Cardiac muscle cell (in vitro differentiated cells and primary cell): ENCODE results near the gene RARRES2. TPM values are rescaled to one million over a fixed set of nuclear protein-coding genes. Genes with fewer than 3 reads are reported as not detected.
"Not testable (repeated sequence)": the region's sequence is repeated elsewhere in the genome, so short reads cannot be mapped to it uniquely, and the experiment has no call there.

Experiments
- DNase-seq, 2 donors: peaks; one replicate each; pipeline versions ENCODE4 v3.0.0 to v3.0.0-alpha.2; 2010 to 2017; ENCODE audit warnings: low read depth in 1 of 2, low spot score in 1 of 2
- H3K27ac ChIP-seq: fragments of 200-600 bp; sonication (generic); 2 replicates; pipeline ENCODE4 v1.5.1; 2016
- H3K27me3 ChIP-seq: fragments of 200-600 bp; sonication (generic); 2 replicates; pipeline ENCODE4 v1.6.0; 2016; ENCODE audit warnings: control low read depth
- H3K36me3 ChIP-seq: fragments of 200-600 bp; sonication (generic); 2 replicates; pipeline ENCODE4 v1.5.1; 2016; ENCODE audit warnings: control low read depth
- H3K4me1 ChIP-seq: fragments of 200-600 bp; sonication (generic); 2 replicates; pipeline ENCODE4 v1.8.1; 2017; ENCODE audit warnings: low read depth, mild to moderate bottlenecking, mixed run types
- H3K4me3 ChIP-seq: fragments of 200-600 bp; sonication (generic); 2 replicates; pipeline ENCODE4 v1.5.1; 2016; ENCODE audit warnings: mild to moderate bottlenecking
- H3K9me3 ChIP-seq: fragments of 200-600 bp; sonication (generic); 2 replicates; pipeline ENCODE4 v1.5.1; 2017; ENCODE audit warnings: low read depth, mild to moderate bottlenecking, control low read depth
- polyA plus RNA-seq: library from polyadenylated mRNA; unstranded; fragments of >200 nt; fragmentation: Nextera tagmentation; extraction: Ambion mirVana; gene quantifications from 2 replicates; pipeline ENCODE4 v1.2.1, GENCODE V29; 2016
- total RNA-seq: library from RNA; depleted of rRNA; stranded (reverse); fragments of >200 nt; gene quantifications from 2 replicates; pipeline ENCODE4 v1.2.3, GENCODE V29; 2016
- TF ChIP-seq, protein P1 (sequence below): IDR thresholded peaks from 2 replicates; pipeline ENCODE4 v1.5.1; 2012; ENCODE audit warnings: low read depth, mild to moderate bottlenecking, low read length

The RARRES2 gene
- total and polyA plus RNA-seq, 2 experiments from 2014 or later = 5.5 to 8.3 TPM

- TF ChIP-seq, protein P1, sequence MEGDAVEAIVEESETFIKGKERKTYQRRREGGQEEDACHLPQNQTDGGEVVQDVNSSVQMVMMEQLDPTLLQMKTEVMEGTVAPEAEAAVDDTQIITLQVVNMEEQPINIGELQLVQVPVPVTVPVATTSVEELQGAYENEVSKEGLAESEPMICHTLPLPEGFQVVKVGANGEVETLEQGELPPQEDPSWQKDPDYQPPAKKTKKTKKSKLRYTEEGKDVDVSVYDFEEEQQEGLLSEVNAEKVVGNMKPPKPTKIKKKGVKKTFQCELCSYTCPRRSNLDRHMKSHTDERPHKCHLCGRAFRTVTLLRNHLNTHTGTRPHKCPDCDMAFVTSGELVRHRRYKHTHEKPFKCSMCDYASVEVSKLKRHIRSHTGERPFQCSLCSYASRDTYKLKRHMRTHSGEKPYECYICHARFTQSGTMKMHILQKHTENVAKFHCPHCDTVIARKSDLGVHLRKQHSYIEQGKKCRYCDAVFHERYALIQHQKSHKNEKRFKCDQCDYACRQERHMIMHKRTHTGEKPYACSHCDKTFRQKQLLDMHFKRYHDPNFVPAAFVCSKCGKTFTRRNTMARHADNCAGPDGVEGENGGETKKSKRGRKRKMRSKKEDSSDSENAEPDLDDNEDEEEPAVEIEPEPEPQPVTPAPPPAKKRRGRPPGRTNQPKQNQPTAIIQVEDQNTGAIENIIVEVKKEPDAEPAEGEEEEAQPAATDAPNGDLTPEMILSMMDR = no peak
- no peaks in the 10 kb centered on the region for H3K27me3 ChIP-seq
- H3K4me1 ChIP-seq = no peaks in the 10 kb centered on the region
- no peak overlapping the region for H3K4me3 ChIP-seq
- DNase-seq = no peak
- no peak overlapping the region for H3K27ac ChIP-seq
- no peaks in the 10 kb centered on the region for H3K9me3 ChIP-seq
- no peaks in the 10 kb centered on the region for H3K36me3 ChIP-seq
Observed at GRCh38 chr7:150311711-150312110, 29.7 kb downstream of the RARRES2 start.

DNA sequence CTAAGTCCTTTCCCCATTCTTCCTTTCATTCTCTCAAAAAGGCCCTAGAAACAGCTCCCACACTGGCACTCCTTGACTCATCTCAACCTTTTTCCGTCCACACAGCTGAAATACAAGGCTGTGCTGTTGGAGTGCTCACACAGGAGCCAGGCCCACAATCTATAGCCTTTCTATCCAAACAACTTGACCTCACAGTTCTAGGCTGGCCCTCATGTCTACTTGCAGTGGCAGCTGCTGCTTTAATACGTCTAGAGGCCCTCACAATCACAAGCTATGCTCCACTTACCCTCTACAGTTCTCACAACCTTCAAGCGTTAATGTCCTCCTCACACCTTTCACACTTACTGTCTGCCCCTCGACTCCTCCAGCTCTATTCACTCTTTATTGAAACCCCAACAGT is 30.3 kb downstream of the RARRES2 start:
- H3K4me3 ChIP-seq = no peak overlapping the region
- H3K9me3 ChIP-seq = no peaks in the 10 kb centered on the region
- no peaks in the 10 kb centered on the region for H3K4me1 ChIP-seq
- H3K27ac ChIP-seq = no peak overlapping the region
- H3K27me3 ChIP-seq = no peaks in the 10 kb centered on the region
- no peak for DNase-seq
- TF ChIP-seq, protein P1 = no peak
- no peaks in the 10 kb centered on the region for H3K36me3 ChIP-seq

DNA sequence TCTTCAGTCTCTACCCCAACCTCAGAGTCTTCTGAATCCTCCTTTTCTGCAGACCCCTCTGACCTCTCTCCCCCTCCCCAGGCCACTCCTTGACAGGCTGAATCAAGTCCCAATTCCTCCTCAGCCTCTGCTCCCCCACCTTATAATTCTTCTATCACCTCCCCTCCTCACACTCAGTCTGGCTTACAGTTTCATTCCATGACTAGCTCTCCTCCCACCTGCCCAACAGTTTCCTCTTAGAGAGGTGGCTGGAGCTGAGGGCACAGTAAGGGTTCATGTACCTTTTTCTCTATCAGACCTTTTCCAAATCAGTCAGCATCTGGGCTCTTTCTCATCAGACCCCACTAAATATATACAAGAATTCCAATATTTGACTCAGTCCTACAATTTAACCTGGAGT is 32.9 kb downstream of the RARRES2 start:
- H3K4me1 ChIP-seq = no peaks in the 10 kb centered on the region
- no peak overlapping the region for H3K4me3 ChIP-seq
- H3K27me3 ChIP-seq = no peaks in the 10 kb centered on the region
- TF ChIP-seq, protein P1 = no peak
- no peak overlapping the region for H3K27ac ChIP-seq
- no peak for DNase-seq
- H3K36me3 ChIP-seq = no peaks in the 10 kb centered on the region
- no peaks in the 10 kb centered on the region for H3K9me3 ChIP-seq

- H3K4me3 ChIP-seq = no peak overlapping the region
Observed at GRCh38 chr7:150307904-150308303, 33.5 kb downstream of the RARRES2 start.

DNA sequence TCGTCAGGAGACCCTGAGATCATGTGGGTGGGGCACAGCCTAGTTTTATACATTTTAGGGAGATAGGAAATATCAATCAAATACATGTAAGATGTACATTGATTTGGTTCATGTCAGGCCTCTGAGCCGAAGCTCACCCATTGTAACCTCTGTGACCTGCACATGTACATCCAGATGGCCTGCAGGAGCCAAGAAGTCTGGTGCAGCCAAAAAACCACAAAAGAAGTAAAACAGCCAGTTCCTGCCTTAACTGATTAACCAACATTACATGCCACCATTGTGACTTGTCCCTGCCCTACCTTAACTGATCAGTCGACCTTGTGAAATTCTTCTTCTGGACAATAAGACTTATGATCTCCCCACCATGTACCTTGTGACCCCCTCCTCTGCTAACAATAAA is 34.3 kb downstream of the RARRES2 start:
- H3K27me3 ChIP-seq = no peaks in the 10 kb centered on the region
- no peak overlapping the region for H3K27ac ChIP-seq
- DNase-seq = no peak
- TF ChIP-seq, protein P1 = no peak
- no peaks in the 10 kb centered on the region for H3K4me1 ChIP-seq
- H3K36me3 ChIP-seq = no peaks in the 10 kb centered on the region
- H3K4me3 ChIP-seq = no peak overlapping the region
- no peaks in the 10 kb centered on the region for H3K9me3 ChIP-seq

More at GRCh38 chr7:150307904-150308303, 33.5 kb downstream of the RARRES2 start:
- Histone ChIP-seq H3K9me3 (no peaks in the 10 kb centered on the region), H3K36me3 (no peaks in the 10 kb centered on the region), H3K4me1 (no peaks in the 10 kb centered on the region), H3K27me3 (no peaks in the 10 kb centered on the region), H3K27ac (no peak overlapping the region)
- TF ChIP-seq, protein P1 = no peak
- no peak for DNase-seq

DNA sequence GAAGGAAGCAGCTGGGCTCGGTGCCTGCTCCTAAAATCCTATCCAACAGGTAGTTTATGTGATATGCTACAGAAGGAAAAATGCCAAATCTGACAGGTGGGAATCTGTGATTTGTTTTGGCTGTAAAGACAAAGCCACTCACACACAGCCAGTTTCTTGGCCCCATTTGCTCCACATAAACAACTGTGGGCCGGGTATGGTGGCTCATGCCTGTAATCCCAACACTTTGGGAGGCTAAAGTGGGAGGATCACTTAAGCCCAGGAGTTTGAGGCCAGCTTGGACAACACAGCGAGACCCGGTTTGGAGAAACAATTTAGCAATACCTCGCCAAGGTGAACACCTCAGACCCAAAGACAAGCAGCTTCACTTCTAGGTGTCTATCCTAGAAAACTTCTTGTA is 35.1 kb downstream of the RARRES2 start:
- H3K4me1 ChIP-seq, H3K36me3 ChIP-seq, DNase-seq, H3K4me3 ChIP-seq, H3K27me3 ChIP-seq, H3K27ac ChIP-seq, H3K9me3 ChIP-seq: not testable (repeated sequence)

DNA sequence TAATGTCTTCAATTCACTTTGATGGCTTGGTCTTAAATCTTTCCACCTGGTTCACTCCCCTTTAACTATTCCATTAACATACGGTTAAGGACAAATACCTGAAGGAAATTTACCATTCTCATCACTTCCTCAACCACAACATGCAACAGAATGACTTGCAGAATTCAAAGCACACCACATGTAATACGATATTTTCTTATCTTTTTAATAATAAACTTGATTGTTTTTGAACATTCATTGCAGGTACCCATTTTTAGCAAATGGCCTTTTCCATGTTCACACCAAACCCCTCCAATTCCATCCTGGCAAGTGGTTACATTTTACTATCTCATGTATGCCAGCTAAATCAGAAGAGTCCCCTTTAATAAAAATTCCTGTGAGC is 35.5 kb downstream of the RARRES2 start:
- not testable (repeated sequence) for H3K27me3 ChIP-seq, H3K36me3 ChIP-seq, DNase-seq, H3K4me3 ChIP-seq, H3K9me3 ChIP-seq, H3K27ac ChIP-seq, H3K4me1 ChIP-seq

GRCh38 chr7:150305259-150305902 is 36.0 kb downstream of the RARRES2 start:
- not testable (repeated sequence) for H3K27me3 ChIP-seq, DNase-seq, H3K4me3 ChIP-seq, H3K9me3 ChIP-seq, H3K36me3 ChIP-seq, H3K27ac ChIP-seq, H3K4me1 ChIP-seq

DNA sequence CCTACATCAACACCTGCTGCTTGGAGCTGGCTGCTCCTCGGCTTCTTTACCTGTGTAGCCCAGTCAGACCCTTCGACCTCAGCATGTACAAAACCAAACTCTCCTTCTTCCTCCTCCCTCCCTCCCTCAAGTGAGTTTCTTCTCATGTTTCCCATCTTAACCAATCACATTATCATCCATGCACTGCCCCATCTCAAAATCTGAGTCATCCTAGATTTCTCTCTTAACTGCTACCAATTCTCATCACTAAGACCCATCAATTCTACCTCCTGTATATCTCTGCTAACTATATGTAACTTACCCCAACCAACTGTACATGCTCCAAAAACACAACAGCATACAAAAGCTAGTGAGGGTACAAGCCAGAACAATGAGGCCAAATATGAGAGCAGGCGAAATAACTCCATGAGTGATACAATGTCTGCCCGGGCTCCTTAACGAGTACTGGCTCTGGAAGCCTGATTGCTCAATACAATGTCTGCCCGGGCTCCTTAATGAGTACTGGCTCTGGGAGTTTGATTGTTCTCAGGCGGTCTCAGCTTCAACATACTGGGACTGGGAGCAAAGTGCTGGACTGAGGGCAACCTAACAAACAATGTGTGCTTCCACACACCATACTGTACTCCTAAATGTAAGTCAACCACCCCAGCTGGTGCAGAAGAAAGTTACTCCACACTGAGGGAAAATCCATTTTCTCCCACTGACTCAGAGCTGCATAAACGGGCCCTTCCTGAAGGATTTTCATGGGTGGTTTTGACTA is 36.8 kb downstream of the RARRES2 start:
- not testable (repeated sequence) for H3K27ac ChIP-seq, DNase-seq

More for the DNA sequence above, 36.8 kb downstream of the RARRES2 start:
- not testable (repeated sequence) for H3K9me3 ChIP-seq, H3K27me3 ChIP-seq, H3K4me3 ChIP-seq, H3K36me3 ChIP-seq, H3K4me1 ChIP-seq
